SK-N-SH treated with all-trans-retinoic acid at 6 μM for 48 hours (cell line): ENCODE results near the gene EPHA1.
A peak's percentile ranks its signal among the peaks of the same experiment; 100 is the strongest.

ENCODE experiments used
- ATAC-seq: fragments of 200-7000 bp; cut with Tn5 transposase; 3 replicates; pipeline ENCODE4 v1.9.1; 2020; ENCODE audit warnings: mild to moderate bottlenecking, moderate library complexity
- ARNTL ChIP-seq: fragments of 450-650 bp; formaldehyde crosslinking; IDR thresholded peaks from 2 replicates; pipeline ENCODE4 v1.5.0; 2020; ENCODE audit warnings: low read depth, mild to moderate bottlenecking, moderate library complexity, borderline replicate concordance
- BACH2 ChIP-seq: fragments of 250-450 bp; sonication (Bioruptor Pico); IDR thresholded peaks from 2 replicates; pipeline ENCODE4 v1.9.0; 2021; ENCODE audit warnings: mild to moderate bottlenecking, borderline replicate concordance
- CREB5 ChIP-seq: fragments of 250-450 bp; sonication (Bioruptor Pico); IDR thresholded peaks from 2 replicates; pipeline ENCODE4 v1.5.1; 2020; ENCODE audit warnings: low read depth, mild to moderate bottlenecking, moderate library complexity
- CSDC2 ChIP-seq: fragments of 250-450 bp; sonication (Bioruptor Pico); IDR thresholded peaks from 2 replicates; pipeline ENCODE4 v1.5.0; 2020; ENCODE audit warnings: mild to moderate bottlenecking, moderate library complexity
- CSRNP3 ChIP-seq: fragments of 250-450 bp; sonication (Bioruptor Pico); IDR thresholded peaks from 2 replicates; pipeline ENCODE4 v1.5.1; 2021; ENCODE audit warnings: mild to moderate bottlenecking, moderate library complexity
- ISL1 ChIP-seq: fragments of 250-450 bp; sonication (Bioruptor Pico); IDR thresholded peaks from 2 replicates; pipeline ENCODE4 v2.1.2; 2022; ENCODE audit warnings: mild to moderate bottlenecking, moderate library complexity
- PATZ1 ChIP-seq: fragments of 250-450 bp; sonication (Bioruptor Pico); IDR thresholded peaks from 2 replicates; pipeline ENCODE4 v1.8.0; 2020; ENCODE audit warnings: mild to moderate bottlenecking, moderate library complexity, borderline replicate concordance
- POU6F1 ChIP-seq: fragments of 250-450 bp; sonication (Bioruptor Pico); IDR thresholded peaks from 2 replicates; pipeline ENCODE4 v1.8.0; 2021; ENCODE audit warnings: low read depth, mild to moderate bottlenecking, moderate library complexity, borderline replicate concordance
- PPARA ChIP-seq: fragments of 250-450 bp; sonication (Bioruptor Pico); IDR thresholded peaks from 2 replicates; pipeline ENCODE4 v1.5.0; 2020; ENCODE audit warnings: mild to moderate bottlenecking, borderline replicate concordance
- RARB ChIP-seq: fragments of 250-450 bp; sonication (Bioruptor Pico); IDR thresholded peaks from 2 replicates; pipeline ENCODE4 v1.8.0; 2021; ENCODE audit warnings: mild to moderate bottlenecking, moderate library complexity
- SNAI2 ChIP-seq: fragments of 250-450 bp; sonication (Bioruptor Pico); IDR thresholded peaks from 2 replicates; pipeline ENCODE4 v1.5.0; 2020; ENCODE audit warnings: mild to moderate bottlenecking, moderate library complexity
- TCF4 ChIP-seq: fragments of 250-450 bp; sonication (Bioruptor Pico); IDR thresholded peaks from 2 replicates; pipeline ENCODE4 v1.8.0; 2021; ENCODE audit warnings: mild to moderate bottlenecking, moderate library complexity, borderline replicate concordance
- TOX ChIP-seq: fragments of 250-450 bp; sonication (Bioruptor Pico); IDR thresholded peaks from 2 replicates; pipeline ENCODE4 v1.8.0; 2021; ENCODE audit warnings: mild to moderate bottlenecking, moderate library complexity, borderline replicate concordance
- TSHZ2 ChIP-seq: fragments of 250-450 bp; sonication (Bioruptor Pico); IDR thresholded peaks from 2 replicates; pipeline ENCODE4 v1.5.0; 2020; ENCODE audit warnings: mild to moderate bottlenecking, moderate library complexity
- ZC3H10 ChIP-seq: fragments of 250-450 bp; sonication (Bioruptor Pico); IDR thresholded peaks from 2 replicates; pipeline ENCODE4 v1.5.1; 2021; ENCODE audit warnings: mild to moderate bottlenecking, moderate library complexity
- ZFP3 ChIP-seq: fragments of 250-450 bp; sonication (Bioruptor Pico); IDR thresholded peaks from 2 replicates; pipeline ENCODE4 v1.5.0; 2020; ENCODE audit warnings: mild to moderate bottlenecking, moderate library complexity
- ZFP30 ChIP-seq: fragments of 450-650 bp; formaldehyde crosslinking; IDR thresholded peaks from 2 replicates; pipeline ENCODE4 v1.5.0; 2022; ENCODE audit warnings: mild to moderate bottlenecking, moderate library complexity
- ZNF565 ChIP-seq: fragments of 450-650 bp; formaldehyde crosslinking; conservative IDR thresholded peaks from 2 replicates; pipeline ENCODE4 v1.5.0; 2020; ENCODE audit warnings: low read depth, mild to moderate bottlenecking, moderate library complexity
- ZNF8 ChIP-seq: fragments of 450-650 bp; formaldehyde crosslinking; IDR thresholded peaks from 2 replicates; pipeline ENCODE4 v1.5.0; 2020; ENCODE audit warnings: mild to moderate bottlenecking, moderate library complexity

The EPHA1 gene

GRCh38 chr7:143373255-143373794 is 35.3 kb downstream of the EPHA1 start:
- no peak for ATAC-seq
- TF ChIP-seq ZNF8 (CRISPR knock-in tag) = no peak
- no peak for TF ChIP-seq POU6F1 (CRISPR knock-in tag)
- TF ChIP-seq ZFP30 (CRISPR knock-in tag) = no peak
- no peak for TF ChIP-seq ARNTL (CRISPR knock-in tag)
- TF ChIP-seq CSRNP3 = no peak

- TF ChIP-seq TCF4 (CRISPR knock-in tag) (no peak), TOX (CRISPR knock-in tag) (no peak), ZC3H10 (CRISPR knock-in tag) (no peak), BACH2 (CRISPR knock-in tag) (no peak), CSRNP3 (no peak), RARB (no peak), PPARA (CRISPR knock-in tag) (no peak), ZFP30 (CRISPR knock-in tag) (no peak)
- ATAC-seq = peak; percentile 11
Measured at GRCh38 chr7:143372070-143372469, 36.6 kb downstream of the EPHA1 start.

- ATAC-seq = no peak
- TF ChIP-seq PPARA (CRISPR knock-in tag) (no peak), ZC3H10 (CRISPR knock-in tag) (no peak), CREB5 (no peak), ZFP3 (CRISPR knock-in tag) (no peak), TOX (CRISPR knock-in tag) (no peak), SNAI2 (CRISPR knock-in tag) (no peak), ZNF565 (CRISPR knock-in tag) (no peak), PATZ1 (CRISPR knock-in tag) (no peak), RARB (no peak), ARNTL (CRISPR knock-in tag) (no peak), TCF4 (CRISPR knock-in tag) (no peak), ISL1 (CRISPR knock-in tag) (no peak), CSDC2 (no peak), TSHZ2 (no peak)
Measured at GRCh38 chr7:143369678-143370651, 38.7 kb downstream of the EPHA1 start.
